GM19099 (cell line): ENCODE measurements around the gene DLX1.

Experiments
- POLR2A ChIP-seq: IDR thresholded peaks from 3 replicates; pipeline ENCODE4 v1.6.1; 2011; ENCODE audit warnings: low read depth; ENCODE audit not compliant: insufficient read length; ENCODE audit errors: extremely low read depth

The DLX1 gene

GRCh38 chr2:172056293-172056692, 29.0 kb upstream of the DLX1 start:
- no peak for TF ChIP-seq POLR2A

GRCh38 chr2:172058660-172059059, 26.6 kb upstream of the DLX1 start:
- no peak for TF ChIP-seq POLR2A

- no peak for TF ChIP-seq POLR2A
Measured at GRCh38 chr2:172062402-172063004, 22.8 kb upstream of the DLX1 start.

- no peak for TF ChIP-seq POLR2A
Measured at GRCh38 chr2:172063446-172063845, 21.9 kb upstream of the DLX1 start.

- no peak for TF ChIP-seq POLR2A
Measured at GRCh38 chr2:172065111-172065510, 20.2 kb upstream of the DLX1 start.

- no peak for TF ChIP-seq POLR2A
Measured at GRCh38 chr2:172066394-172066886, 18.9 kb upstream of the DLX1 start.

GRCh38 chr2:172070936-172071335, 14.4 kb upstream of the DLX1 start:
- TF ChIP-seq POLR2A, result no peak

GRCh38 chr2:172072303-172072702, 13.0 kb upstream of the DLX1 start:
- no peak for TF ChIP-seq POLR2A

GRCh38 chr2:172072706-172073105, 12.6 kb upstream of the DLX1 start:
- TF ChIP-seq POLR2A, result no peak

- TF ChIP-seq POLR2A, result no peak
Measured at GRCh38 chr2:172073518-172073917, 11.8 kb upstream of the DLX1 start.

GRCh38 chr2:172074254-172074653, 11.1 kb upstream of the DLX1 start:
- no peak for TF ChIP-seq POLR2A

- no peak for TF ChIP-seq POLR2A
Measured at GRCh38 chr2:172079416-172079815, 5.9 kb upstream of the DLX1 start.

GRCh38 chr2:172079838-172080640, 5.3 kb upstream of the DLX1 start:
- no peak for TF ChIP-seq POLR2A

- no peak for TF ChIP-seq POLR2A
Measured at GRCh38 chr2:172080641-172081220, 4.6 kb upstream of the DLX1 start.

GRCh38 chr2:172081221-172082022, 3.9 kb upstream of the DLX1 start:
- no peak for TF ChIP-seq POLR2A

- TF ChIP-seq POLR2A, result no peak
Measured at GRCh38 chr2:172082105-172082943, 3.0 kb upstream of the DLX1 start.
